Vagina (tissue), 2 donors: ENCODE data around the gene RNF141. TPM values are rescaled to one million over a fixed set of nuclear protein-coding genes. Genes with fewer than 3 reads are reported as not detected.
A peak's percentile ranks its signal among the peaks of the same experiment; 100 is the strongest.

ENCODE experiments used
- DNase-seq, 2 donors: peaks; one replicate each; pipeline ENCODE4 v3.0.0-alpha.2; 2017; ENCODE audit errors: extremely low spot score in 2 of 2
- H3K27ac ChIP-seq: fragments of 200-600 bp; sonication (generic); one replicate; pipeline ENCODE4 v1.5.1; 2019
- H3K27me3 ChIP-seq: fragments of 200-600 bp; sonication (generic); one replicate; pipeline ENCODE4 v1.5.1; 2019
- H3K36me3 ChIP-seq, 2 donors: fragments of 200-600 bp; sonication (generic); one replicate each; pipeline ENCODE4 v1.5.1; 2017 to 2019
- H3K4me1 ChIP-seq: fragments of 200-600 bp; sonication (generic); one replicate; pipeline ENCODE4 v1.5.1; 2019
- H3K4me3 ChIP-seq, 2 donors: fragments of 200-600 bp; sonication (generic); 1 replicate in 1 of 2; 2 replicates in 1 of 2; pipeline ENCODE4 v1.5.1; 2016 to 2019
- H3K9me3 ChIP-seq: fragments of 200-600 bp; sonication (generic); one replicate; pipeline ENCODE4 v1.5.1; 2019
- POLR2A ChIP-seq, 2 donors: fragments of 450-650 bp; IDR thresholded peaks; one replicate each; pipeline ENCODE4 v1.6.1; 2017; ENCODE audit warnings: antibody characterized with exemption in 2 of 2, mild to moderate bottlenecking in 2 of 2, moderate library complexity in 2 of 2
- POLR2AphosphoS5 ChIP-seq, 2 donors: sonication (generic); formaldehyde crosslinking; IDR thresholded peaks; one replicate each; pipeline ENCODE4 v1.9.0; 2017; ENCODE audit warnings: antibody characterized with exemption in 2 of 2, mild to moderate bottlenecking in 2 of 2, low read depth in 1 of 2; ENCODE audit not compliant: insufficient read depth in 1 of 2
- intact Hi-C: fragments of 100-400 bp; cut with DNase I; formaldehyde crosslinking; loops from one replicate; pipeline ENCODE4 v1.15.1; 2023
- total RNA-seq: library from RNA; depleted of rRNA; stranded (reverse); fragments of >200 nt; gene quantifications from one replicate; pipeline ENCODE4 v1.2.3, GENCODE V29; 2016
- TF ChIP-seq, protein P1 (sequence below), 3 experiments: fragments of 450-650 bp in 2 of 3; fragments of 200-600 bp in 1 of 3; sonication (generic) in 1 of 3; IDR thresholded peaks; one replicate each; pipeline ENCODE4 v1.5.1; 2017 to 2019; ENCODE audit warnings: antibody characterized with exemption in 3 of 3, mild to moderate bottlenecking in 2 of 3, moderate library complexity in 2 of 3

The RNF141 gene
- total RNA-seq, 1 donor from 2014 or later = 19.2 TPM

DNA sequence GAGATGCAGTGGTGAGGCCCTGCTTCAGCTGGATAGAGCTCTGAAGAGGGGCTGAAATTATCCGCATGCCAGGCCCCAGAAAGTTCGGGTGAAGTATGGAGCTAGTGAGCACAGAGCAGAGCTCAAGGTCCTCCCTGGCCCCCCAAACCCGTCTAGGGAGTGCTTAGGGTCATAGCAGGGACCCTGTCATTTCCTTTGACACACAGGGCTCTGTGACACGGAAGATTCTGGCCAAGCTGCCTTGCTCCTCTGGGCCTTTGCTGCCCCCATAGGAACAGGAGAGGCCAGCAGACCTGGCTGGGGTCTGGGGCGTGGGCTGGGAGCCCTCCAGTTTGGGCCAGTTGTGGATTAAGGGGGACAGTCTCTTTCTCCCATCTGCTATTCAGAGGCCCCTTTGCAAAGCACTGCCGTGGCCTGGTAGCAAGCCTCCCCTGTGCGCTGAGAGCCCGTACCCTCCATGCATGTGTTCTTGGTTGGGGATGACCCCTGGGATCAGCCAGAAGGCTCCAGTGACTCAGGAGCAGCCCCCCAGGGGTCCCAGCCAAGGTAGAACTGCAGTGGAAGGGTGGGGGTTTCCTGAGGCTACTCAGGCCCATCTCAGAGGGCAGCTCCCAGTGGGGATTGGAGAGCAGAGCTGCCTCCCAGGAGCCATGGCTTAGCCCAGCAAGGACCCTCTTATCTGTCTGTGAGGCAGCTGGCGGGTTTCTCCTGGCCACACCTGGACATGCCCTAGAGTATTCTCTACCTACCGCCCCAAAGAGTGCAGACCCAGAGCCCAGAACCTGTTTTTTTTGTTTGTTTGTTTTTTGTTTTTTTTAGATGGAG lies 42.3 kb downstream of the RNF141 start:
- peaks cover 0 to 24% of the 10 kb centered on the region in 2 donors for H3K36me3 ChIP-seq
- DNase-seq = no peak
- no peaks in the 10 kb centered on the region for H3K4me1 ChIP-seq
- TF ChIP-seq POLR2A (IDR thresholded peaks at IDR 0.05) (no peak), POLR2AphosphoS5 (IDR thresholded peaks at IDR 0.05; ENCODE audit: insufficient read depth in 1 of 2, low read depth in 1 of 2) (no peak)
- TF ChIP-seq, protein P1, sequence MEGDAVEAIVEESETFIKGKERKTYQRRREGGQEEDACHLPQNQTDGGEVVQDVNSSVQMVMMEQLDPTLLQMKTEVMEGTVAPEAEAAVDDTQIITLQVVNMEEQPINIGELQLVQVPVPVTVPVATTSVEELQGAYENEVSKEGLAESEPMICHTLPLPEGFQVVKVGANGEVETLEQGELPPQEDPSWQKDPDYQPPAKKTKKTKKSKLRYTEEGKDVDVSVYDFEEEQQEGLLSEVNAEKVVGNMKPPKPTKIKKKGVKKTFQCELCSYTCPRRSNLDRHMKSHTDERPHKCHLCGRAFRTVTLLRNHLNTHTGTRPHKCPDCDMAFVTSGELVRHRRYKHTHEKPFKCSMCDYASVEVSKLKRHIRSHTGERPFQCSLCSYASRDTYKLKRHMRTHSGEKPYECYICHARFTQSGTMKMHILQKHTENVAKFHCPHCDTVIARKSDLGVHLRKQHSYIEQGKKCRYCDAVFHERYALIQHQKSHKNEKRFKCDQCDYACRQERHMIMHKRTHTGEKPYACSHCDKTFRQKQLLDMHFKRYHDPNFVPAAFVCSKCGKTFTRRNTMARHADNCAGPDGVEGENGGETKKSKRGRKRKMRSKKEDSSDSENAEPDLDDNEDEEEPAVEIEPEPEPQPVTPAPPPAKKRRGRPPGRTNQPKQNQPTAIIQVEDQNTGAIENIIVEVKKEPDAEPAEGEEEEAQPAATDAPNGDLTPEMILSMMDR (IDR thresholded peaks at IDR 0.05) = no peak
- H3K4me3 ChIP-seq = no peak overlapping the region
- no peaks in the 10 kb centered on the region for H3K27me3 ChIP-seq
- no peaks in the 10 kb centered on the region for H3K9me3 ChIP-seq
- H3K27ac ChIP-seq = no peak overlapping the region
- intact Hi-C loops = no loop called here

DNA sequence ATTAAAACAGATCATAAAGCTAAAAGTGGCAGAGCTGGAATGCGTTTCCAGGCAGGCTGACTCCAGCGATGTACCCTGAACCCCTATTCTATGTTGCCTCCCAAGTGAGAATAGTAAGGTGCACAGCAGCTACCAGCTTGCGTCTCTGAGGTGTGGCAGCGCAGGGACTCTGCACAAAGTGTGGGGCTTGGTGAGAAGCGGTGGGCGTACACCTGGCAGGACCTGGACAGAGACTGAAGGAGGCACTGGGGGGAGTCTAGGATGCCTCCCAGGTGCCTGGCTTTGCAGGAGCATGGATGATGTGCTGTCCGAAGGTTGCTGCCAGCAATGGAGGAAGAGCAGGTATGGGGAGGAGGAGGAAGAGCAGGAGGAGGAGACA lies 43.0 kb downstream of the RNF141 start:
- intact Hi-C loops = no loop called here
- peak in 1 of 2 donors; percentile 92 for DNase-seq
- Histone ChIP-seq H3K9me3 (no peaks in the 10 kb centered on the region), H3K27ac (no peak overlapping the region), H3K36me3 (peaks cover 0 to 24% of the 10 kb centered on the region in 2 donors), H3K4me1 (no peaks in the 10 kb centered on the region), H3K27me3 (no peaks in the 10 kb centered on the region), H3K4me3 (no peak overlapping the region)
- TF ChIP-seq POLR2AphosphoS5 (IDR thresholded peaks at IDR 0.05; ENCODE audit: insufficient read depth in 1 of 2, low read depth in 1 of 2) = no peak
- TF ChIP-seq POLR2A (IDR thresholded peaks at IDR 0.05) = no peak
- TF ChIP-seq, protein P1 (IDR thresholded peaks at IDR 0.05) = no peak

DNA sequence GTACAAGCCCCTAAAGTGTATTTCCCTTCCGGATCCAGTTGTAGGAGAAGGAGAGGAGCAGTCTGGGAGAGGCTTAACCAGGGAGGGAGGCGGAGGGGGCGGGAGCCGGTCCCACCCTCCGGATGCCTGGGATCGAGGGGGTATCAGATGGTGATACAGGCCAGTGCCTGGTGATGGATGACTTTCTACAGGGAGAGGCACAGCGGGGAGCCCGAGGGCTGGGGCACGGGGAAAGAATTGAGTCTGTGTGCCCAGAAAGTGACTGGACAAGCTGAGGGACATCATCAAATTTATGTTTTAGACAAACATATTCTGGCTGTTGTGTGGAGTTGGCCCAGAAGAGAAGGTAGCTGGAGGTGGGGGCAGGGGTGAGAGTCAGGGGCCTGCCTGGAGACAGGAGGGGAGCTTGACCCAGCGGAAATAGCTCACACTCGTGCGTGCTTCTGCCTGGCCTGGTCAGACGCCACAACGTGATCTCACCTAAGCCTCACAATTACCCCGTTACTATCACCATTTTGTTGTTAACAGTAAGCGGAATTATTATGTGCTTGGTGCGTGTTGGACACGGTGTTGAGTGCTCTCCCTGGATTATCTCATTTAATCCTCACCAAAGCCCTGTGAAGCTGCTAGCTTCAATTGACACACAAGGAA lies 43.5 kb downstream of the RNF141 start:
- intact Hi-C loops = no loop called here
- DNase-seq = no peak
- Histone ChIP-seq H3K27me3 (no peaks in the 10 kb centered on the region), H3K4me3 (no peak overlapping the region), H3K9me3 (no peaks in the 10 kb centered on the region), H3K36me3 (peaks cover 0 to 24% of the 10 kb centered on the region in 2 donors), H3K27ac (no peak overlapping the region), H3K4me1 (no peaks in the 10 kb centered on the region)
- TF ChIP-seq POLR2AphosphoS5 (IDR thresholded peaks at IDR 0.05; ENCODE audit: insufficient read depth in 1 of 2, low read depth in 1 of 2) = no peak
- no peak for TF ChIP-seq POLR2A (IDR thresholded peaks at IDR 0.05)
- TF ChIP-seq, protein P1 (IDR thresholded peaks at IDR 0.05) = no peak

DNA sequence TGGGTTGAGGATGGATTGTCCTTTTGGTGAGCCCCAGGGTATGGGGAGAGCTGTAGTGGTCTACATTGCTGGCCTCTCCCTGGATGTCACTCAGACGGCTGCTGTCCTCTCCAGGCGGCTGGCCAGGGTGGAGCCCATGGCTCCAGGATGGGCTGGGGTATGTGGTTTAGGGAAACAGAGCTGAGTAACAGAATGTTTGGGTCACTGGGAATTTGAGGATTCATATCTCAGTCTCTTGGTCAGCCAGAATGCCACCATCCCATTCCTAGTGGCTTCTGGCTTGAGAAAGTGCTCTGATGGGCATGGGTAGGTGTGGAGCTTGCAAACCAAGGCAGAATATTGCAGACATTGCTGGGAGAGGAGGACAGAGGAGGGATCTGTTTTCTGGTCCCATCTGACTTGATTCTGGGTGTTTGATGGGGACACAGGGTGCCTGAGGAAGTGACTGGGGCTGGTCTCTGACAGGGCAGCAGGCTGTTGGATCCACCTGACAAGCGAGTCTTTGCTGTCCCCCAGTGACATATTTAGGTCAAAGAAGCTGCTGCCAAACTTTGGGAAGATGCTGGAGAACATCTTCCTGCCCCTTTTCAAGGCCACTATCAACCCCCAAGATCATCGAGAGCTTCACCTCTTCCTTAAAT lies 44.6 kb downstream of the RNF141 start:
- Histone ChIP-seq H3K4me1 (peaks cover under 1% of the 10 kb centered on the region), H3K9me3 (no peaks in the 10 kb centered on the region), H3K27me3 (no peaks in the 10 kb centered on the region), H3K36me3 (peaks cover 0 to 24% of the 10 kb centered on the region in 2 donors), H3K27ac (no peak overlapping the region), H3K4me3 (no peak overlapping the region)
- no peak for TF ChIP-seq POLR2A (IDR thresholded peaks at IDR 0.05)
- no peak for TF ChIP-seq POLR2AphosphoS5 (IDR thresholded peaks at IDR 0.05; ENCODE audit: insufficient read depth in 1 of 2, low read depth in 1 of 2)
- TF ChIP-seq, protein P1 (IDR thresholded peaks at IDR 0.05) = no peak
- DNase-seq = peak in 1 of 2 donors; percentile 85
- intact Hi-C loops = no loop called here
